Right renal pelvis (tissue), 4 donors: ENCODE data around the gene NAV1. TPM values are rescaled to one million over a fixed set of nuclear protein-coding genes. Genes with fewer than 3 reads are reported as not detected.
"Not testable (repeated sequence)": the region's sequence is repeated elsewhere in the genome, so short reads cannot be mapped to it uniquely, and the experiment has no call there.

Experiments
- DNase-seq, 4 donors: peaks; one replicate each; pipeline ENCODE4 v3.0.0-alpha.2; 2013; ENCODE audit warnings: low read depth in 4 of 4, low spot score in 3 of 4, missing footprints in 1 of 4
- polyA plus RNA-seq, 4 donors: library from polyadenylated mRNA; unstranded; fragments of 120-200 nt; gene quantifications; one replicate each; pipeline ENCODE4 v1.2.1, GENCODE V29; 2013; ENCODE audit not compliant: insufficient read length in 4 of 4

NAV1 gene
- polyA plus RNA-seq, 4 donors = 18.8 to 20.8 (median 19.1) TPM

DNA sequence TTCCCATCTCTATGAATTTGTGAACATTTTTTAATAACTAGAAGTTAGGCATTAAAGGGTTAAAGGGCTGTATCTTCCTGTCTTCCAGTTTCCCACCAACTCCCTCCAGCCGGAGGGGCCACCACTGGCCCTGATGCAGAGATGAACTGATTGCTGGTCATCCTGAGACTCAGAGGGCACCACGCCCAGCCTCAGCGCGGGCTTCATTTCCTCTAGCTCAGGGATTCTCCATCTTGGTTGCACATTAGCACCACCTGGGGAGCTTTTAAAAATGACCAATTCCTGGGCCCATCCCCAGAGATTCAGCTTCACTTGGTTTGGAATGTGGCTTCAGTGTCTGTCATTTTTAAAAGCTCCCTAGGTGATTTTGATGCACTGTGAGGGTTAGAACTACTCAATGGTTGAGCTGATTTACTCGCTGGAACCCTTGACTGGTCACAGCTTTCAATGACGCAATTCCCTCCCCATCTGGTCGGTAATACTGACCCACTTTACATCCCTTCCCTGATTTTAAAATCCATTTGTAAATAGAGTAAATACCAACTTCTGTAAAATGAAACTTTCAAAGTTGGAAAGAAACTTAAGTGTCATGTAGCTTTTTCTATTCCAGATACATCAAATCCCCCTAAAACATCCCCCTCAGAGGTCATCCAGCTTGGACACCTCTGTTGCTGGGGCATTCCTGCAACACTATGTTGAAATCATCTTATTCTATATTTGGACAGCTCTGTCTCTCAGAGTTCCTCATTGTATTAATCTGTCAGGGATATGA lies 5.1 kb downstream of the NAV1 start:
- no peak for DNase-seq

GRCh38 chr1:201544710-201545109 lies 5.8 kb downstream of the NAV1 start:
- no peak for DNase-seq

GRCh38 chr1:201545851-201546492 lies 7.0 kb downstream of the NAV1 start:
- DNase-seq = no peak

DNA sequence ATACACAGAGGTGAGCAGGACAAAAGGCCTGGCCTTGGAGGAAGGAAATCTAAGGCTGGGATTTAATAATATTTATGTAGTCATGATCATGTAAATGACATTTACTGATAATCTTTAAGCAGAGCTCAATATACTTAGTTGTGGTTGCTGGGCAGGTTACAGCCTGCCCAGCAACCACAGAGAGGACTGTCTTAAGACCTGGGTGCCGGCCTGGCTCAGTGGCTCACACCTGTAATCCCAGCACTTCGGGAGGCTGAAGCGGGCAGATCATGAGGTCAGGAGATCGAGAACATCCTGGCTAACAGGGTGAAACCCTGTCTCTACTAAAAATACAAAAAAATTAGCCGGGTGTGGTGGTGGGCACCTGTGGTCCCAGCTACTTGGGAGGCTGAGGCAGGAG lies 10.6 kb downstream of the NAV1 start:
- DNase-seq = not testable (repeated sequence)

DNA sequence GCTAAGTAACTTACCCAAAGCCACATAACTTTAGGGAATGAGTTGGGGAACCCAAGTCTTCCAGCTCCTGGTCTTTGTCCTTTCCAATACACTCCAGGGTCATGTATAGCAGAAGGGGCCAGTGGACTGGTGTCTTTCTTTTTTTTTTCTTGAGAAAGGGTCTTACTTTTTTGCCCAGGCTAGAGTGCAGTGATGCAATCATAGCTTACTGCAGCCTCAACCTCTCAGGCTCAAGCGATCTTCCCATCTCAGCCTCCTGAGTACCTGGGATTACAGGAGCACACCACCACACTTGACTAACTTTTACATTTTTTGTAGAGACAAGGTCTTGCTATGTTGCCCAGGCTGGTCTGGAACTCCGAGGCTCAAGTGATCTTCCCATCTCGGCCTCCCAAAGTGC lies 12.2 kb downstream of the NAV1 start:
- DNase-seq = no peak

GRCh38 chr1:201551877-201552731 lies 13.2 kb downstream of the NAV1 start:
- no peak for DNase-seq

DNA sequence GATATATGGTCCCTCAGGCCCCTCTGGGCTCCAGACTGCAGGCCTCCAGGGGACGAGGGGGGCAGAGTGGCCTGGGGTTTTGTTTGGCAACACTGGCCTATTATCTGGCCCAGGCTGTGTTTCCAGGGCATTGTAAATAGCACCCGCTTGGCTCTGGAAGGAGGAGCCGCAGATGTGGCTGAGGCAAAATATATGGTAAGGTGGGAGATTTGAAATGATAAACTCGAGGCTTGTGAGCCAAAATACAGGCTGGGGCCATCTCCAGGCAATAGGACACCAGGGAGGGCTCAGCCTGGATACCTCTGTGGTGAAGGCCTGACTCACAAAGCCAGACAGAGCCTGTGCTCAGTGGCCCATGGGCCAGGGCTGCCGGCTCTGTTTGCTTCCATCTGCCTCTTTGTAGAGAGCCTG lies 14.0 kb downstream of the NAV1 start:
- no peak for DNase-seq

DNA sequence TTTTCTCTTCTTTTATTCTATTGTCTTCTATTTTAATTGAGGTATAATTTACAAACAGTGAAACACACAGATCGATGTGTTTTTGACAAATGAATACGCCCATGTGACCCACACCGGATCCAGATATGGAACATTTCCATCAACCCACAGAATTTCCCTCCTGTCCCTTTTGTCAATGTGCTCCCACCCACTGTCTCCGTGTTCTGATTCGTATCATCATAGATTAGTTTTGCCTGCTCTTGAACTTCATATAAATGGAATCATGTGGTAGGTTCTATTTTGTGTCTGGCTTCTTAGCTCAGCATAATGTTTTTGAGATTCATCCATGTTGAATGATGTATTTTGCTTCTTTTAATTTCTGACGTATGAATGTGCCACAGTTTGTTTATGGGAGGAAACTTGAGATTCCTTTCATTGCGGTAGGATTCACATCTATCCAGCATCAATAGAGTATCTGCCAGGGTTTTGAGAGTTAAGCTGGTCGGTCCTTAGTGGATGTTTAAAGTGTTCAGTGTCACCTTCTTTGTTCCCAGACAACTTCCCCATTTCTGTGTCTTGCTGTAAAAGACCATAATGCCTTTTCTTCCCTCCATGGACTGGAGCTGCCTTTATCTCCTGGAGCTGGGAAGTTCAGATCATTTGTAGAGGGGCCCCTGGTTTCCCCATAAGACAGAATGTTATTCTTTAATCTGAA lies 14.7 kb downstream of the NAV1 start:
- DNase-seq = no peak

DNA sequence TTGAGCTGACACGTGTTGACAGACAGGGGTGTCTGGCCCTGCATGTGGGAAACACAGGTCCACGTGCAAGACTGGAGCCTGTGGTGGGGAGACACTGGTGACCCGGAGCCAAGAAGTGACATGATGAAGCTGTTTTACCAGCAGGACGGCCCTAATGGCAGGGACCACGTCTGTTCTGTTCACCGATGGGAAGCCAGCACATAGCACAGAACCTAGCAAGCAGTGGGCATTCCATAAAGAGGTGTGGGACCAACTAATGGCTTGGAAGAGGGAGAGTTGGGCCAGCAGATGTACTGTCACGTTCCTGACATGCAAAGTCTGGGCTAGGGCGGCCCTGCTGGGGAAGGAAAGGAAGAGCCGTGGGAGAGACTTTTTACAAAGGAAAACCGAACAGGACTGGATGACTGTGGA lies 15.3 kb downstream of the NAV1 start:
- no peak for DNase-seq

- DNase-seq = no peak
Observed at GRCh38 chr1:201554789-201555592, 16.1 kb downstream of the NAV1 start.

DNA sequence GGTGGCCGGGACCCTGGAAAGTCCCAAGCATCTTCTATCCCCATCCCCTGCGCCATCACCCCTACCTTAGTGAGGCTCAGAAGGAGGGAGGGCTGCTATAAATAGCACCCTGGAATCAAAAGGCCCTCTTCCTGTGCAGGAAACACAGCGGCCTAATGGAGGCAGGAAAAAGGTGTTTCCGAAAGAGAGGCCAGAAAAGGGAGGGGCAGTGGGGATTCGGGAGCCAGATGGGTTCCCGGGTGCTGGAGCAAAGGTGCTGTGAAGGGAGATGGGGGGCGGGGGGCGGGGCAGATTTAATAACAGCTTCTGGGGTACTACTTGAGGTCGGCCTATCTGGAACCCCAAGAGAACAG lies 16.6 kb downstream of the NAV1 start:
- DNase-seq = no peak

DNA sequence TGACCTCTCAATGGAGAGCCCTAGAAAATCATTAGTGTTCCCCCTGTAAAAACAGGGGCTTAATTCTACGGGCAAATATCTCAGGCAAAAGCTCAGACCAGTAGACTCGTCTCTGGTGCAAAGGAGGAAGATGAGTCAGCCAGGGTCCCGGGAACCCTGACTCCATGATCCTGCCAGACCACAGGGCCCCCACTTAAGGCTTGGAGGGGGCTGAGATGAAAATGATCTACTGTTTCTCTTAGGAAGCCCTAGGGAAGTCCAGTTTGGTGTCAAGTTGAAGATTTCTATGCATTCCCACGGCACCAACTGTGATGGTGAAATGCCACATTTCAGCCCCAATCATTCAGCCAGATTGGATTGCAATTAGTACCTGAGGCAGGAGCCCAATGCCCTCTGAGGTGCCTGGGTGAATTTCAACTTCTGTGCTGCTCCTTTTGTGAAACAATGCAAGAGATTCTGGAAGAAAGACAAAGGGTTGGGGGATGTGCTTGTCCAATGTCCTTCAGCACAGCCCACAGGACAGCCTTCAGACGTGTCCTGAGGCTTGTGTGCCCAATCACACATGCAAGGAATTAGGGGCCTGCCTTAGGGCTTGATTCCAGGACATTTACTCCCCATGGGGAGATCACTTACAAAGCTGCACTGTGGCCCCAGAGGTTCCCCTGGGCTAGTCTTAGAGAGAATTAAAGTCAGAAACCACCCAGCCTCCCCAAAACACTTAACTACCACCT lies 18.1 kb downstream of the NAV1 start:
- DNase-seq = no peak

DNA sequence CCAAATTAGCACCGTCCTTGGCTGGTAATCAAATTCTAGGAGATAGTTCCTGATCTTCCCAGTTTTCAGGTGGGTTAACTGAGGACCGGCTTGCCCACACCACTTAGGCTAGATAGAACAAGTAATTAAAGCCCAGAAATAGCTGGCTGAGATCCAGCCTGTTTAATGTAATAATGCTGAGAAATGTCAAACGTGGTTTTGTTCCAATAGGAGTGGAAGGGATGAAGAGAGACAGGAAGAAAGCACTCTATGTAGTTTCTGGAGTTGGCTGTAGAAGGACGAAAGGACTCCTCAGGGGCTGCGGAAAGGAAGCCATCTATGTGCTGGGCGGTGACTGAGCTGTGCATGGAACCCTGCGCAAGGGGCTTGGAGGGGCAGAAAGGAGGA lies 18.6 kb downstream of the NAV1 start:
- no peak for DNase-seq

DNA sequence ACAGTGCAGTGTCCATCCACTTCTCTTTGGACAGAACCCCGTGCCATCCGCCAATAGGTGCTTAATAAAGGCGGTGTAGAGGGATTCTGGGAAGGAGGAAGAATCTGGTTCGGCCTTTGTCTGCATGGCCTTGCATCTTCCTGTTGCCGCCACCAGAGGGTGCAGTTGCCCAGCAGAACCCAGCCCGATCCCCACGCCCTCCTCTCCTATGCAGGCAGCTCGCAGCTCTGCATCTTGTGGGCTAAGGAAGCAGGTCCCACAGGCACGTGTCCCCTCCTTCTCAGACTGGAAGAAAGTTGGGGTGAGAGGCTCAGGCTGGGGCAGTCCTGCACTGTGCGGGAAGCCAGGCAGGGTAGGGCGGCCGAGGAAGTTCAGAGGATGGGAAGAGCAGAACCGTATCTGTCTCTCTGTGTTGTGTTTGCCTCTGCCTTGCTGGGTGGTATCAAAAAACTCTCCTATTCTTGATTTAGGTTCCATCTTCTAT lies 20.8 kb downstream of the NAV1 start:
- DNase-seq = peak in 2 of 4 donors; percentile 63 to 67

GRCh38 chr1:201560328-201561194 lies 21.6 kb downstream of the NAV1 start:
- no peak for DNase-seq

DNA sequence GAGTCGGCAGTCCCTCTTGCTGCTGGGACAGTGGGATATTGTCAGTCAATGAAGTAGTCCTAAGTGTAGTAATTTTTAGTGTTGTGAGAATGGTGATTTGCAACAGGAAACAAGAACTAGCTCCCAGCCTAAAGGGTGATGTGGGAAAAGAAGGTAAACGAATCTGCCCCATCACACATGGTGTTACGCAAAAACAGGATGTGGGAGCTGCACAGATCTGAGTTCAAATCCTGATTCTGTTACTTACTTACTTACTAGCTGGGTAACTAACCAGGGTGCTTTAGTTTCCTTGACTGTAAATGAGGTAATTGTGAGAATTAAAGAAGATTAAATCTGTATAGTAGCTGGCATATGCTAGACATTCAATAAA lies 22.3 kb downstream of the NAV1 start:
- no peak for DNase-seq

DNA sequence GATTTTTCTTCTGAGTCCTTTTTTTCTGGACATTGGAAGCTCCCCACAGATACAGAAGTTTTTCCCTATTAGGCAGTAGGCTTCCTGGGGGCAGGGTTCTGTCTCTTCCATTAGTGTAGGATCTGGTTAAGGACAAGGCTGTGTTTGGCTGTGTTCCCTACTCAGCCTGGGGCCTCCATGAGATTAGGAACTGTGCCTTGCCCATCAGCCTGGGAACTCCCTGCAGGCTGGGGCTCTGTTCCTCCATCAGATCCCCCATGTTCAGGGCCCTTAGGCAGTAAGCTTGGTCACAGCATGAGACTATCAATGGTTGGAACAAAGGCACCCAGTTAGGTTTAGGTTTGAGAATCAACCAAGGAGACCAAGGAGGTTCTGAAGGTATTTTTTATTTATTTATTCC lies 22.7 kb downstream of the NAV1 start:
- DNase-seq = no peak

GRCh38 chr1:201562257-201562656 lies 23.3 kb downstream of the NAV1 start:
- DNase-seq = no peak
